GM19438 (cell line): ENCODE measurements around the gene LRRC47.

Experiments
- ATAC-seq: cut with Tn5 transposase; IDR thresholded peaks from one replicate; pipeline ENCODE4 v1.9.1; 2021; ENCODE audit warnings: low read depth; ENCODE audit not compliant: unreplicated experiment

LRRC47 gene

DNA sequence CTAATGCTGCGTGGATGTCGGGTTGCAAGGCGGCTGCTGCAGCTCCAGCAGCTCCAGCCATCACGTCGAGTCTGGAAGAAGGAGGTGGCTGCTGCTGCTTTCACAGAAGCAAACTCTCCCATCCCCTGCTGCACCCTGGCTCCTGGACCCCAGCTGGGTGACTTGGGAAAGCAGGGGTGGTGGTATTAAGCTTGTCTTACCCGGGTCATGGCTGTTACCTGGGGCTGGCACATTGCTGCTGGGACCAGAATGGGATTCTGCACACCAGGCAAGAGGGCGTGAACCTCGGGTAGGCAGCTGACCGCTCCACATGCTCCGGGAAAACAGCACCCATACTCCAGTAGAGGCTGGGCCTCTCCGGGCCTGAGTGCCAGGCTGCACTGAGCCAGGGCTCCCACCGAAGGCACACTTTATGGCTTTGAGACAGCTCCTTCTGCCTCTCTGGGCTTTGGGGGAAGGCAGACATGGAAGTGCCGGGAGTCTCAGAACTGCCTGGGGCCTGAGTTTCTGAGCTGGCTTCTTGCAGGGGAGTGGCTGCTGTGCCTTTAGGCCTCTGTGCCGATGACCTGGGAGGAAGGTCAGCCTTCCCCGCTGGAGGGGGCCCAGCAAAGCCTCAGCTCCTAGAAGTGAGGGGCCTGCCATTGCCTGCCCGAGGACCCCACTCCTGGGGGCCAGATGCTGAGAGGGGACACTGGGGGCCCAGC lies 22.6 kb downstream of the LRRC47 start:
- no peak for ATAC-seq

DNA sequence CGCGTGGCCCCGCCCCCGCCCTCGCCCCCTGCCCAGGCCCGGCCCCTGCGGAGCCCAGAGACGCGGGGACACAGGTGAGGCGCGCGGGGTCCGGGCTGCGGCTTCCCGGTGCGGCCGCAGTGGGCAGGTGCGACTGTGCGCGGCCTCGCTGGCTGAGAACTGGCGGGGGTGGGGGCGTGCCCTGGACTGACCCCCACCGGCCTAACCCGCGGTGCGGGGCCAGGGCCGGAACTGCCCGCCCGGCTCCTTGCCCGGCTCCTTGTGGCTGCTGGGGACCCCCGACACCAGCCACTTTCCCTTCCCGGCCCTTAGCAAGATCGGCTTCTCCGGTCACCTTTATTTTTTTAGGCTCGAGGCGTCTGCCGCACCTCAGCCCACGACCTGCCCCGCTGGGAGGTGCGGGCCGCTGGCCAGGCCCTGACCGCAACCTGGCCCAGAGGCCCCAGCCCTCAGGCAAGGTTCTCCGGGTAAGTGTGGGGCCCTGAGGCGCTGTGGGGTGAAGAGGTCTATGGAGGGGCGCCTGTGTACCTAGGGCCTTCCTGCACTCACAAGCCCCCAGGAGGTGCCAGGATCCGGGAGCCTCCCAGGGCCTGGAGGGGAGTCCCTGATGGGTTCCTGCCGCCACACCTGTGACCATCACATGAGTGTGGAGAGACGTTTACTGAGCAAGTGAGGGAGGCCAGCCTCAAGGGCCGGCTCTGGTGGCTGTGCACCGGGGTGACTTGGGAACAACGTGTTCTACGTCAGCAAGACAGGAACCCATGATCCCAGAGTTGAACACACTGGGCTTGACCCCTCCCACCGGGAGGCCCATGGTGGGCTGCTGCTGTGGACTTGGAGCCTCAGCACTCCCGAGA lies 23.4 kb downstream of the LRRC47 start, which contains the start of gene SMIM1:
Gene SMIM1, plus strand, starts transcription at position 35 of the 857 bp plus-strand sequence. CDS start 2,625 bp downstream, outside the sequence.
- ATAC-seq: peak; percentile 14

DNA sequence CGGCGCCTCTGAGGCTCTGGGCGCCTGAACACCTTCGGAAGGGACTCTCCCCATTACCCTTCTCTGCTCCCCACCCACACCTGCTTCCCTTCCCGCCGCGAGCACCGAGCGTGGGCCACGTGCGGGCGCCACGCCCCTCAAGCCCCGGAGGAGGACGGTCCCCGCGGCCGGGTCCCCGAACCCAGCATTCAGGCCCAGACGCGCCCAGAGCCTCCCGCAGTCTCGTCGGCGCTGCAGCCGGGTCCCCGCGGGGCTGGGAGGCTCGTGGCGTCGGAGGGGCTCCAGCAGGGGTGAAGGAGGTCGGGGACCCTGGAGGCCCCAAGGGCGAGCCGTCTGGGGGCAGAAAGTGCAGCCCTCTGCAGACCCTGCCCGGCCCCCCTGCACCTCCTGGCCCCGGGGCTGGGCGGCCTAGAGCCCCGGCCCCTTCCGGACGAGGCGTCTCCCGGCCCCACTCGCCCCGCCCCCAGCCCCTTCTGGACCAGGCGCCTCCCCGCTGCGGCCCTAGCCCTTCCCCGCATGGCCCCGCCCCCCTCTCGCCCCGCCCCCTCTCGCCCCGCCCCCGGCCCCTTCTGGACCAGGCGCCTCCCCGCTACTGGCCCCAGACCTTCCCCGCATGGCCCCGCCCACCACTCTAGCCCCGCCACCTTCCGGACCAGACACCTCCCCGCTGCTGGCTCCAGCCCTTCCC lies 24.1 kb downstream of the LRRC47 start:
- ATAC-seq: peak; percentile 63

DNA sequence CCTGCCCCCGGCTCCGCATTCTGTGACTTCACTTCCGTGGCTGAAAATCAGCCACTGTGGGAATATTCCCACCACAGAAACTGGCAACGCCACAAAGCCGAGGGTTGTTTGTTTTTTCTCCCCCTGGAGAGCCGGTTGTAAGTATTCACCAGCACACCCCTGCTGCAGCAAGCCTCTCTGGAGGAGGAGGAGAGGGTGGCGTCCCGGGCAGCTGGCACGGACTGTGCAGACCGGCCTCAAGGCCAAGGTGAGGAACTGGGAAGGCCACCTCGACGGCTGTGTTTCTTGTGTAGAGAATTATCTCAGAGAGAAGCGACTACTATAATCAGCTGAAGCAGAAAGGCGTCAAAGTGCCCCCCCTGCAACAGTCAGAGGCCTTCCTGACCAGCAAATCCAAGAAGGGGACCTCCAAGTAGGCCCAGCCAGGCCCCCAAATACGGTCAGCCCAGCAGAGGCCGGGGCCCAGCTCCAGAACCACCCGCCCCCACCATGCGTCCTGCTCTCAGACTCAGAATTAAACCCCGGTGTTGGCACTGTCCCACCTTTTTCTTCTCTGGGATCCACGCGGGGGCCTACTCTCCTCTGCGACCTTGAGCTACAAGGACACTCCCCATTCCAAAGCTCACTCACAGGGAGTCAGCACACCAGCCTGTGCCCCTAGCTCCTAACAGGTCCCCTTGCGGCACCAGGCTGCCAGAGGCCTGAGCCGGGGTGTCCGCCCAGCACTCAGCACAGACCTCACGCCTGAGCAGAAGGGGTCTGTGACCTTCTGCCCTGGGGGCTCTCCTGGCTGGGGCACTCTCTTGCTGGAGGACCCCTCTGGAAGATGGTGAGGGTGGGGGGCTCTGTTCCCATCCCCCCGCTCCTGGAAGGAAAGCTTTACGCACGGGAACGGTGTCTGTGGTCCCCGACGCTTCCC lies 24.9 kb downstream of the LRRC47 start:
- ATAC-seq: no peak

DNA sequence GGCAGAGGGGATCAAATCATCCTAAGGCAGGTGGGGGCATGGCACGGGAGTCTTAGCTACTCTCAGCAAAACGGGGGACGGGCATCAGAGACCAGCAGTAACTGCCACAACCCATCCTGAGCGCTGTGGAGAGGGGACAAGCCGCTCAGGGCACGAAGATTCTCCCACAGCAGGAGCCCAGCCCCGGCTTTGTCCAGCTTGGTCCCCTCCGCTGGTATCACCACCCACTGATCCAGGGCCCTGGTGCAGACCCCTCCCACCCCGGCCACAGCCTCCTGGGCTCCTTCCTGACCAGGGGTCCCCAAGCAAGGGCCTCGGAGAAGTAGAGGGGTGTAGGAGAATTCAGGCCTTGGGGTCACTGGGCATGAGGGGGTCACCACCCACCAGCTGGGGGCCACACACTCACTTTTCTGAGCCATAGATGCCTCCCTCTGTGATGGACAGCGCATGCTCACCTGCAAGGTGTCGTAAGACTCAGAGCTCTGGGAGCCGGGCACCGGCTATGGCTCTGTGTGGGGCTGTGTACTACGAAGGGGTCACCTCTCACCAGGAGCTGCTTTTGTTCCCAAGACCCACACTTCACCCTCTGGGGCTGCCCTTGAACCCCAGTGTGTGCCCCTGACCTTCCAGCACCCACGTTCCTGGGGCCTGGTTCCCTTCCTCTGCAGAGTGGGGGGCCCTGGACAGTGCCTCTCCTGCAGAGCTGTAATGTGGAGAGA lies 26.1 kb downstream of the LRRC47 start:
- no peak for ATAC-seq

DNA sequence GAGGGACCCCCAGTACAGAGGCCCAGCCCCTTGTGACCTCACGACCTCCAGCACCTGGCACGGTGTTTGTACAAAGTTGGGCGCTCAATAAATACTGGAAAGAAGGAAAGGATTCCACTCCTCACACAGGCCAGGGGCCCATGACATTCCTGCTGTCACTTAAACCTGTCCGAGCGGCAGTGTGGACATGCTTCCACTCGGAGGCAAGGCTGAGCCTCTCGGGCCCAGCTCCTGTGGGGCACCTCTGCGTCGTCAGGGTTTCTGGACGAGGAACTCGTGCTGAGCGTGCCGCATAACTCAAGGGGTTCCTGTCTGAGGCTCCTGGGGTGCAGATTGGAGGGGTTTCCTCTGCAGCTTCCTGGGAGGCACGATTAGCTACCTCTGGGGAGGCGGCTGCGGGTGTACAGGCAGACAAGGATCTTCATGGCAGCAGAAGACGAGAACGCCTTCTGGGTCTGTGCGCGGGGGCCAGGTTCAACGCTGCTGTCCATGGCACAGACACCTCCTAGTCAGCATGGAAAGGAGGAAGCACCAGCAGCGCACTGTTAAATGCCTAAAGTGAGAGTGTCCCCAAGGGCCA lies 27.4 kb downstream of the LRRC47 start:
- no peak for ATAC-seq

DNA sequence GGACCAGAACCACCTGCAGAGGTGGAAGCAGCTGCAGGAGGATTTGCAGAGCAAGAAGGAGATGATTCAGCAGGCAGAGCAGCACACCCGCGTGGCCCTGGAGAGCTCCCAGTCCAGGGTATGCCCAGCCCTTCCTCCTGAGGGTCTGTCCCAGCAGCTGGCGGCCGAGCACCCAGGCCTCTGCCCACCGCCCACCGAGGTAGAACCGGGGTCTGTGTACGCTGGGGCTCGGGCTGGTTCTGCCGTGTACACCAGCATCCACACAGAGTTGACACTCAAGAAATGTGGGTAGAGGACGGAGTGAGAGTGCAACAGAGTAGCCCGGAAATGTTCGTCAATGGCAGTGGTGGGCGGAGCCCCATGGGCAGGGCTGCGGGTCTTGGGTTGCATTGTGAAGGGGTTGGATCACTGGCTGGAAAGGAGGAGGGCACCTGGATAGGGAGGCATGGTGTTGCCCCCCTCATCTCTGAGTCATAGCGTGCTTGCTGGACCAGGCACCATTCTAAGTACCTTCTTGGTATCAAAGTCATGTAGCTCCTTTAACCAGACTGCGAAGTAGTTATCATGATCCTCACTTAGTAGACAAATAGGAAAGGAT lies 28.9 kb downstream of the LRRC47 start:
- no peak for ATAC-seq

DNA sequence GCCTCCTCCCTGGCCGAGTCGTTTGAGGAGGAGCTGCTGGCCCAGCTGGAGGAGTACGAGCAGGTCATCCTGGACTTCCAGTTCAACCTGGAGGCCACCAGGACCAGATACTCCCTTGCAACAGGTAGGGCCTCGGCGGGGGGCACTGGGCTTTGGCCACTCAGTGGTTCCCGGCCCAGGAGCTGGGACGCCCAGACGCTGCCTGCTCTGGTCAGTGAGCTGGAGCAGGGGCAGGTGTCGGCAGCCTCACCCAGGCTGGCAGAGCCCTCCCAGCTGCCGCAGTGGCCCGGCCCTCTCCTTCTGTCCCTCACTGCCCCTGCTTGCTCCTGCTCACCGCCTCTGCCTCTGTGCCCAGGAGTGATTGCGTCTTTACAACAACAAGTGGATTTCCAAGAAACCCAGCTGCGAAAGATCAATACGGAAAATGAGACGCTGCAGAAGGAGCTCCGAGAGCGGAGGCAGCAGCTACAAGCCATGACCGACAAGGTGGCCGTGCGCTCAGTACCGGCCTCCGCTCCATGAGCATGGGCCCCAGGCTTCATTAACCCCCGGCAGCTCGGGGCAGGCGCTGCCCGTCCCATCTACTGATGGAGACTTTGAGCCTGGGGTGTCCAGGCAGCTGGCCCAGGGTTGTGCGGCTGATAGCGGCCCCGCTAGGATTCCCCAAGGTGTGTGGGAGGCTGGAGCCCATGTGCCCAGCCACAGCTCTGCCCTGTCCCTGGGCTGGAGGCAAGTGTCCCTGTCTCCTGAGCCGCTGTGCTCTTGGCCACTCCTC lies 32.8 kb downstream of the LRRC47 start:
- no peak for ATAC-seq

DNA sequence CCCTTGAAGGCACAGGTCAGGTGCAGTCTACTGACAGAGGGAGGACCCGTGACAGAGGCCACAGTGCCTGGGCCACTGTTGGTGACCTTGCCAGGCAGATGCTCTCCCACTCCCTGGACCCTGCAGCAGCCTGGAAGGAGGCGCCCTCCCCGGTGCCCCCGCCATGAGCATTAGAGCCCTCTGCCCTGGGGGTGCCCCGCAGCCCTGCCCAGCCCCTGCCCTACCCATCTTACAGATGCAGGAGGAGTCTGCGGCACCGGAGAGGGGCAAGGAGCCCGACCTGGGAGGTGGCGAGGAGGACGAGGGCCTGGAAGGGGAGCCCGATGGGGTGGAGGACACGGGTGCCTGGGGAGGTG lies 33.4 kb downstream of the LRRC47 start:
- ATAC-seq: no peak

DNA sequence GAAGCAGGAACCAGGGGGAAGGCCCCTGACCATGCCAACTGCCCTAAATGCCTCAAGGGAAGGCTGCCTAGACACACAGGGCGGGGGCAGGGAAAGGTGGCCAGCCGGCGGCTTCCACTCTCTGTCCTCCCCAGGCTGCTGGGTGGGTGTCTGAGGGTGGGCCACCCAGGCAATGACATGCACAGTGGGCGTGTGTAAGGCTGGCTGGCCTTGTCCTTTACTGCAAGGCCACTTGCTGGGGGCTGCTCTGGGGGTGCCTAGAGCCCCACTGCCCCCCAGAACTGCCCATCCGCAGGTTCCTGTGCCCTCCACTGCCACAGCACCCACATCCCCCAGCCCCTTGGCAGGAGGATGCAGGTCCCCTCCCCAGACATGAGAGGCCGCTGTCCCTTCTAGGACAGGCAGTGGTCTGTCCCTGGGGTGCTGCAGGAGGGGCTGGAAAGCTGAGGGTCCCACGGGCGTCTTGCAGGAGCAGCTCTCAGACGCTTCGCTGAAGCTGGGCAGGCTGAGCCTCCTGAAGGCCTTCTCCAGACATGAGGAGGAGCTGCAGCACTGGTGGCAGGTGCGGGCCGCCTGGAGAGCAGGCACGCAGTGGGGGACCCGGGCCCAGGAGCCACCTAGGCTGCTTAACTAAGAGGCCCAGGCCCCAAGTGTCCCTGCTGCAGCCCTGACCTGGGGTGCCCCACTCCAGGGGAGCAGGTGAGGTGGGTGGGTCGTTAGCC lies 34.0 kb downstream of the LRRC47 start:
- ATAC-seq: no peak

DNA sequence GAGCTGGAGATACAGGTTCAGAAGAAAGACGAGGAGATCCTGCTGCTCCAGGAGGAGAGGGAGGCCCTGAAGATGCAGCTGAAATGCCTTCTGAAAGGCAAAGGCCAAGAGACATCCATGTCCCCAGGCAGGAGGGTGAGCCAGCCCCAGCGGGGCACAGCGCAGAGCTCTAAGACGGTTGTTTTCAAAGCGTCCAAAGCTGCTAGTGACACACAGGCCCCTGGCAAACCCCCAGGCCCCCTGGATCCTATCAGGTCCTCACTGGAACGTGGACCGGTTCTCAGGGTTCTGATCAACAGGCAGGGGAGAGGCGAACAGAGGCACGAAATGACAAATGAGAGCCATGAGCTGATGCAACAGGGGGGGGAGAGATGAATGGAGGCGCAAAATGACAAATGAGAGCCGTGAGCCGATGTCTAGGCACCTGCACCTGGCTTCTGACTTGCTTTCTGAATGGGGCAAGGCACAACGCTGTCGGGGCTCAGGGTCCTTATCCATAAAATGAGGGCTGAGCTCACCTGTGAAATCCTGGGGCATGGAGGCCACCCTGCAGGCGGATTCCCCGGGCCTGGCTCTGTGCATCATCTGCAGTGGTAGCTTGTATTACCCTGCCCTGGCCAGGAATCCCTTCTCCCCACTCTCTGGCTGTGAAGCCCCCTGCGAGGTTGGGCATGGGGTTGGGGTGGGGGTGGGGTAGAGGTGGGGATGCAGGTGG lies 34.8 kb downstream of the LRRC47 start:
- ATAC-seq: no peak

DNA sequence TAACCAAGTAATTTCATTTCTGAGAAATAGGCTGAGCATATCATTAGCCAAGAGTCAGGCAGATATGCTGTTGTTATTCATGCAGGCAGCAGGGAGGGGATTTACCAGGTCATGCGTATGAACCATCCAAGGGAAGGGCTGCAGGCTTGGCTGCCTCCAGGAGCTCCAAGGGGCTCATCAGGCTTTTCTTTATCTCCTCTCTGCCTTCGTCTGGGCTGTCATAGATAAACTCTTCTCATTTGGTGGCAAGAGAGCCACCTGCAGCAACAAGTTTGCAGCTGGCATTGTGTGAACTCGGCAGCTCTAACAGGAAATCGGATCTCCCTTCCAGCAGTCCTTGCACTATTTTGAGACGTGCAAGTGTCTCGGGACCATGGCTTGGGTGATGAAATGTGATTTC lies 36.5 kb downstream of the LRRC47 start:
- ATAC-seq: no peak

DNA sequence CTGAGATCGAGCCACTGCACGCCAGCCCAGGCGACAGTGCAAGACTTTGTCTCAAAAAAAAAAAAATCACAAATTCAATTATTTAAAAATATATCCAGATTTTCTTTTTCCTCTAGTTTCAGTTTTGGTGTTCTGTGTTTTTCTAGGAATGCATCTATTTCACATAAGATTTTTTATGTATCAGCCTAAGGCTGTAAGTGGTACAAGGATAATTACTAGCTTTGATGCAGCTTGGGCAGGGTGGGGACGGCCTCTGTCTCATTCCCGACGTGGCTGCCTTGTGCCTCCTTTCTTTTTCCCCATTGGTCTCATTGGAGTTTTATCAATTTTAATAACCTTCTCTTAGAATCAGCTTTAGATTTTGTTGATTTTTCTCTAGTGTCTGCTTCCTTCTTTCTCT lies 37.1 kb downstream of the LRRC47 start:
- ATAC-seq: no peak

DNA sequence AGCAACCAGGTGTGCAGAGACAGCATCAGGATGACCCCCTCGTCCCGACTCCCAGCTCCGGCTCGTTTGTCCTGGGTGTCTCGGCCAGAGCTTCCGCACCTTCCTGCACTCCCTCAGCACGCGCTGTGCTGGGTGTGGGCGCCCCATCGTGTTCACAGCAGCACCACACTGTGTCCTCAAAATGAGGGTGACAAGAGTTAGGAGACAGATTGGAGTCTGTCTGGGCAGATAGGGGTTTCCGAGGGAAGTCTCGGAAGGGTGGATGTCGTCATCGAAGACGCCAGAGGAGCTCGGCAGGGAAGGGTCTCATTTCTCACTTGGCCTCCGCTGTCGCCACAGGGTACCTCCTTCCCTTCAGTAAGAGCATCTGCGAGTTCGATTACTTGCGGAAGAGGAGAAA lies 39.9 kb downstream of the LRRC47 start:
- ATAC-seq: no peak

DNA sequence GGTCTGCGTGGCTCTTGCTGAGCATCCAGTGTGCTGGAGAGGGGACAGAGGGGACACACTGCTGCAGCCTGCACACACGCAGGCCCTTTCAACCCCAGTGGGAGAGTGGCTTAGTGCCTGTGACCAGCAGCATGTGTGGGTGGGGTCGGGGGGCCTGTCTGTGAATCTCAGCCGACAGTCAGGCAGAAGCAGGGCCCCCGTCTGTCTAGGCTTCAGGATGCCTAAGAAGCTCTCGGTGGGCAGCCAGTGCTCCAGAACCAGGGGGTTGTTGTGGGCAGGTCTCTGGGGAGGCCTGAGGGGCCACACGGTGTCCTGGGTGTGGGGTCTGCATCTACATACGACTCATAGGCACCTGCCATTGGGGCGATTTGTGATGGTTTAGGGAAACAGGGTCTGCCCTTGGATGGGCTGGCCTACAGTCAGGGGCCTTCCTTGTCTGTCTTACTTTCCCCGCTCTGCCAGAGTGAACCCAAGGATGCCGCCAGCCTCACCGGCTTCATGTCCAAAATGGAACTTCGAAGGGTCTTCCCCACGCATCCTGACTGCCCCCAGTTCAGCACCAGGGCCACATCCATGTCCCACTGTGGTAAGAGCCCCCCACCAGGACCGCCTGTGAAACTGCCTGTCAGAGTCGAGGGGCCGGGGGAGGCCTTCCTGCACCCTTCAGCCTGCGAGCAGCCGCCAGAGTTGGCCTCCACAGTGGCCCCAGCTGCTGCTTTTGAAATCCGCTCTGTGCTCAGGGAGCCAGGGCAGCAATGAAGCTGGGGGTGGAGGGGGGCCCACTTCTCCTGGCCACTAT lies 42.4 kb downstream of the LRRC47 start:
- no peak for ATAC-seq

DNA sequence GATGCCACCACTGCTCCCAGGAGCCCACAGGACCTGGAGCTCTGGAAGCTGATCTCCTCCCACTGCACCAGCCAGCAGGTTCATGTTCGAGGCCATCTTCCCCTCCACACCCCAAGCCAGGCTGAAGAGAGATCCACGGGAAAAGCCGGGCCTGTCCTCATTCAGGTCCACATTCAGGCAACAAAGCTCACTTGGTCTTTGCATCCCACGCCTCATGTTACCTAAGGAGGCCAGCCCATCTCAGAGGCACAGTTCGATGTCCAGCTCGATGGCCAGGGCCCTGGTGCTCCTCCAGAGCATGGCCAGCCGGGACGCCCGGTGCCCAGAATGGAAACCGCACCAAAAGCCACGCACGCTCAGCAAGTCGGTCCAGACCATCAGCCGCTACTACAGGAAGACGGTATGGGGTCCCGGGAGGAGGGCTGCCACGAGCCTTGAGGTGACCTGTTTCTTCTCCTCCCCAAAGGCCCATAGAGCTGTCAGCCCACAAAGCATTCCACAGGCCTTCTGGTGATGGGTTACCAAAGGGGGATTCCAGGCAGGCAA lies 43.8 kb downstream of the LRRC47 start, which contains the start of gene CCDC27:
Gene CCDC27, plus strand, starts transcription at position 51 of the 546 bp plus-strand sequence. Its CDS starts 32 bp downstream, at position 83.
- ATAC-seq: no peak
